Measurements from ENCODE around the gene DDA1.
"Not testable (repeated sequence)": the region's sequence is repeated elsewhere in the genome, so short reads cannot be mapped to it uniquely, and the experiment has no call there.

Gene DDA1

DNA sequence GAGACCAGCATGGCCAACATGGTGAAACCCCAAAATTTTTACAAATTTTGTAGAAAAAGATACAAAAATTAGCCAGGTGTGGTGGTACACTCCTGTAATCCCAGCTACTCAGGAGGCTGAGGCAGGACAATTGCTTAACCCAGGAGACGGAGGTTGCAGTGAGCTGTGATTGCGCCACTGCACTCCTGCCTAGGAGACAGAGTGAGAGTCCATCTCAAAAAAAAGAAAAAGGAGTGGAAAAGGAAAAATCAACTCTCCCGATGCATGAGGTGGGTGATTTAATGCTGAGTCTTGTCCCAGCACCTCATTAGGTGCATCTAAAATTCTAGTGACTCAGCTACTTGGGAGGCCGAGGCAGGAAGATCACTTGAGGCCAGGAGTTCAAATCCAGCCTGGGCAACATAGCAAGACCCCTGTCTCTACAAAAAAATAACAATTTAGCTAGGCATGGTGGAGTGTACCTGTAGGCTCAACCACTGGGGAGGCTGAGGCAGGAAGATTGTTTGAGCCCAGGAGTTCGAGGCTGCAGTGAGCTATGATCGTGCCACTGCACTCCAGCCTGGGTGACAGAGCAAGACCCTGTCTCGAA lies 47.8 kb downstream of the DDA1 start:
- Mint-ChIP-seq H3K27me3 (no peaks in the 10 kb centered on the region), H3K27ac (no peak overlapping the region), H3K36me3 (ENCODE audit: low read depth) (no peaks in the 10 kb centered on the region), H3K4me3 (no peak overlapping the region), H3K9me3 (no peaks in the 10 kb centered on the region), H3K4me1 (ENCODE audit: low read depth) (no peaks in the 10 kb centered on the region)

DNA sequence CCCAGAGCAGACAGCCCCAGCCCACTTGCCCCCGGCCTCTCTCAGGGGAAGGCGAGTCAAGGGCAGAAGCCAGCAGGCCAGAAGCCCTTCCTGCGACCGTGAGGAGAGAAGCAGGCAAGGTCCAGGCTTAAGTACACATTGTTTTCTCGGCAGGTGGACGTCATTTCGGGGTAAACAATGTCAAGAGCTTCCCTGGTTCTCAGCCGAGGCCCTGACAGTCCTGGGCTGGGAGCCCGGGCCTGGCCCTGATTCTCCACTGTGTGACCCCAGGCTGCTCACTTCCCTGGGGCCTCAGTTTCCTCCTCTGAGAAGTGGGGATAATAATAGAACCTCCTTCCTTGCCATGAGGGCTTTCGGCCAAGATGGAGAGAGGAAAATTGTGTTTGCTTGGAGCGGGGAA lies 48.4 kb downstream of the DDA1 start:
- Mint-ChIP-seq H3K27me3 (no peaks in the 10 kb centered on the region), H3K4me3 (no peak overlapping the region), H3K27ac (no peak overlapping the region), H3K9me3 (no peaks in the 10 kb centered on the region), H3K4me1 (ENCODE audit: low read depth) (no peaks in the 10 kb centered on the region), H3K36me3 (ENCODE audit: low read depth) (no peaks in the 10 kb centered on the region)

GRCh38 chr19:17358395-17358794 lies 49.0 kb downstream of the DDA1 start:
- Mint-ChIP-seq H3K4me3 (no peak overlapping the region), H3K4me1 (ENCODE audit: low read depth) (no peaks in the 10 kb centered on the region), H3K27ac (no peak overlapping the region), H3K9me3 (no peaks in the 10 kb centered on the region), H3K36me3 (ENCODE audit: low read depth) (no peaks in the 10 kb centered on the region), H3K27me3 (no peaks in the 10 kb centered on the region)

DNA sequence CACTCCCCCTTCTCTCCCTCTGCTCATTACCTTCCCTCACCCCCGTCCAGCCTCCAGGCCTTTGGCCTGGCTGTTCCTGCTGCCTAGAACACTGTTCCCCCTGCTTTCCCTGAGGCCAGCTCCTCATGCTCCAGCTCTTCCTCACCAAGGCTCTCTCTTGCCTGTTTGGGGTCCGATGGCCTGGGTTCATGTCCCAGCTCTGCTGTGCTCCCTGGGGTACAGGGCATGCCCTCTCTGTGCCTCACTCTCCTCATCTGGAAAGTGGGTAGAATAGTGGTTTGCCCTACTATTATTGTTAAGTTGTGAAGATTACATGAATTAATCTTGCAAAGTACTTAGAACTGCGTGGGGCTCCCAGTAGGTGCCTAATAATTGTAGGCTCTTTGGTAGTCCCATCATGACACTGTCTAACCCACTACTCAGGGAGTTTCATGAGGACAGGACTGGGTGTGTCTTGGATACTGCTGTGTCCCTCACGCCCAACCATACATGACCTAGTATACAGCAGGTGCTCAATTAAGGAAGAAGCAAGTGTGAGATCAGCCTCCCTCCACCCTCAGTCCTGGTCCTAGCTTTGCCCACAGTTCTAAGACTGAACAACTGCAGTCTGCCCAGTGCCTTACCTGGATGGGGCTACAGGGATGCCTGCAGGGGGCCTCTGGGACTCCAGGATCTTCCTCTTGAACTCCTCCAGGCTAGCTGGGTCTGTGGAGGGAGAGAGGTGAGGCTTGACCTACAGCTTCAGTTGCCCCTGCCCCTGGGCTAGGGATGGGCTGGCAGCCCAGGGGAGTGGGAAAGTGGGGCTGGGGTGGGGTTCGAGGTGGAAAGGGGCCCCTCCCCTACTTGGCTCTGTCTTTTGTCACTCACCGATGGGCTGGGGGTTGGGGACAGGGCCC lies 50.8 kb downstream of the DDA1 start:
- Mint-ChIP-seq H3K4me3 (no peak overlapping the region), H3K27me3 (peaks cover 3% of the 10 kb centered on the region), H3K36me3 (ENCODE audit: low read depth) (no peaks in the 10 kb centered on the region), H3K9me3 (no peaks in the 10 kb centered on the region), H3K4me1 (ENCODE audit: low read depth) (no peaks in the 10 kb centered on the region), H3K27ac (no peak overlapping the region)

DNA sequence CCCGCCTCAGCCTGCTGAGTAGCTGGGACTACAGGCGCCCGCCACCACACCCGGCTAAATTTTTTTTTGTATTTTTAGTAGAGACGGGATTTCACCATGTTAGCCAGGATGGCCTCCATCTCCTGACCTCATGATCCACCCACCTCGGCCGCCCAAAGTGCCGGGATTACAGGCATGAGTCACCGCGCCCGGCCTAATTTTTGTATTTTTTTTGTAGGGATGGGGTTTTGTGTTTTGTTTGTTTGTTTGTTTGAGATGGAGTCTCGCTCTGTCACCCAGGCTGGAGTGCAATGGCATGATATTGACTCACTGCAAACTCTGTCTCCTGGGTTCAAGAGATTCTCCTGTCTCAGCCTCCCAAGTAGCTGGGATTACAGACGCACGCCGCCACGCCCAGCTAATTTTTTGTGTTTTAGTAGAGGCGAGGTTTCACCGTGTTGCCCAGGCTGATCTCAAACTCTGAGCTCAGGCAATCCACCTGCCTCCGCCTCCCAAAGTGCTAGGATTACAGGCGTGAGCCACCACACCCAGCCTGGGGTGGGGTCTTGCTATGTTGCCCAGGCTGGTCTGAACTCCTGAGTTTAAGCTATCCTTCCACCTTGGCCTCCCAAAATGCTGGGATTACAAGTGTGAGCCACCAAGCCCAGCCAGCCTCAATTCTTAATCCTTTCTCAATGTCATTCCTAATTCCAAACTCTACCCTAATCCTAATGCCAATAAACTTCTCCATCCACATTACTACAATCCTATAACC lies 54.7 kb downstream of the DDA1 start:
- H3K27me3 Mint-ChIP-seq; H3K27ac Mint-ChIP-seq; H3K36me3 Mint-ChIP-seq (ENCODE audit: low read depth); H3K9me3 Mint-ChIP-seq; H3K4me1 Mint-ChIP-seq (ENCODE audit: low read depth); H3K4me3 Mint-ChIP-seq: not testable (repeated sequence)

GRCh38 chr19:17365361-17365760 lies 56.0 kb downstream of the DDA1 start:
- Mint-ChIP-seq H3K36me3 (ENCODE audit: low read depth) (no peaks in the 10 kb centered on the region), H3K27me3 (peaks cover 12% of the 10 kb centered on the region), H3K9me3 (no peaks in the 10 kb centered on the region), H3K4me3 (no peak overlapping the region), H3K4me1 (ENCODE audit: low read depth) (peaks cover 5% of the 10 kb centered on the region), H3K27ac (no peak overlapping the region)

- Mint-ChIP-seq H3K9me3 (no peaks in the 10 kb centered on the region), H3K4me3 (no peak overlapping the region), H3K36me3 (ENCODE audit: low read depth) (no peaks in the 10 kb centered on the region), H3K27me3 (peaks cover 10% of the 10 kb centered on the region), H3K27ac (no peak overlapping the region), H3K4me1 (ENCODE audit: low read depth) (peaks cover 8% of the 10 kb centered on the region)
Measured at GRCh38 chr19:17370026-17370587, 60.7 kb downstream of the DDA1 start.

Data from stimulated activated naive CD8-positive, alpha-beta T cell treated with anti-CD3 and anti-CD28 coated beads, Interleukin-15, Interleukin-2, amounts not matched to agents 100 ng/mL and 50 ng/mL, for 24 hours (primary cell).